Gastroesophageal sphincter (tissue), 3 donors: Measurements from ENCODE around the gene XYLB.

Source experiments
- POLR2A ChIP-seq, 2 donors: fragments of 450-650 bp; IDR thresholded peaks; one replicate each; pipeline ENCODE4 v1.6.1; 2017; ENCODE audit warnings: antibody characterized with exemption in 2 of 2, mild to moderate bottlenecking in 2 of 2, moderate library complexity in 1 of 2
- TF ChIP-seq, protein P1 (sequence below), 4 experiments: fragments of 200-600 bp in 2 of 4; fragments of 450-650 bp in 2 of 4; sonication (generic) in 1 of 4; IDR thresholded peaks; one replicate each; pipeline ENCODE4 v1.5.1; 2017 to 2019; ENCODE audit warnings: antibody characterized with exemption in 4 of 4, mild to moderate bottlenecking in 2 of 4, moderate library complexity in 2 of 4

GRCh38 chr3:38396861-38397260 lies 50.3 kb downstream of the XYLB start:
- TF ChIP-seq, protein P1, sequence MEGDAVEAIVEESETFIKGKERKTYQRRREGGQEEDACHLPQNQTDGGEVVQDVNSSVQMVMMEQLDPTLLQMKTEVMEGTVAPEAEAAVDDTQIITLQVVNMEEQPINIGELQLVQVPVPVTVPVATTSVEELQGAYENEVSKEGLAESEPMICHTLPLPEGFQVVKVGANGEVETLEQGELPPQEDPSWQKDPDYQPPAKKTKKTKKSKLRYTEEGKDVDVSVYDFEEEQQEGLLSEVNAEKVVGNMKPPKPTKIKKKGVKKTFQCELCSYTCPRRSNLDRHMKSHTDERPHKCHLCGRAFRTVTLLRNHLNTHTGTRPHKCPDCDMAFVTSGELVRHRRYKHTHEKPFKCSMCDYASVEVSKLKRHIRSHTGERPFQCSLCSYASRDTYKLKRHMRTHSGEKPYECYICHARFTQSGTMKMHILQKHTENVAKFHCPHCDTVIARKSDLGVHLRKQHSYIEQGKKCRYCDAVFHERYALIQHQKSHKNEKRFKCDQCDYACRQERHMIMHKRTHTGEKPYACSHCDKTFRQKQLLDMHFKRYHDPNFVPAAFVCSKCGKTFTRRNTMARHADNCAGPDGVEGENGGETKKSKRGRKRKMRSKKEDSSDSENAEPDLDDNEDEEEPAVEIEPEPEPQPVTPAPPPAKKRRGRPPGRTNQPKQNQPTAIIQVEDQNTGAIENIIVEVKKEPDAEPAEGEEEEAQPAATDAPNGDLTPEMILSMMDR (IDR thresholded peaks at IDR 0.05) = no peak
- no peak for TF ChIP-seq POLR2A (IDR thresholded peaks at IDR 0.05)
